HG02798 (cell line): ENCODE data around the gene EIF5B.

ENCODE experiments used
- ATAC-seq: cut with Tn5 transposase; IDR thresholded peaks from one replicate; pipeline ENCODE4 v1.9.1; 2021; ENCODE audit warnings: mild to moderate bottlenecking; ENCODE audit not compliant: unreplicated experiment, poor library complexity

The EIF5B gene

GRCh38 chr2:99404039-99404796, 67.0 kb downstream of the EIF5B start:
- ATAC-seq = no peak

- ATAC-seq = no peak
These were observed 67.8 kb downstream of the EIF5B start for GRCh38 chr2:99404797-99405669.

GRCh38 chr2:99406137-99406536, 68.9 kb downstream of the EIF5B start:
- ATAC-seq = no peak

GRCh38 chr2:99410276-99410675, 73.1 kb downstream of the EIF5B start:
- no peak for ATAC-seq

- ATAC-seq = no peak
These were observed 77.4 kb downstream of the EIF5B start for GRCh38 chr2:99414566-99414965.

GRCh38 chr2:99417396-99417795, 80.2 kb downstream of the EIF5B start:
- ATAC-seq = no peak

GRCh38 chr2:99420031-99420430, 82.8 kb downstream of the EIF5B start:
- no peak for ATAC-seq

GRCh38 chr2:99420751-99421299, 83.6 kb downstream of the EIF5B start:
- ATAC-seq = no peak

- no peak for ATAC-seq
These were observed 84.3 kb downstream of the EIF5B start for GRCh38 chr2:99421469-99421868.

GRCh38 chr2:99422599-99422998, 85.4 kb downstream of the EIF5B start:
- ATAC-seq = peak; percentile 67

- ATAC-seq = no peak
These were observed 87.2 kb downstream of the EIF5B start for GRCh38 chr2:99424371-99424770.

GRCh38 chr2:99425022-99425421, 87.8 kb downstream of the EIF5B start:
- no peak for ATAC-seq

- no peak for ATAC-seq
These were observed 93.6 kb downstream of the EIF5B start for GRCh38 chr2:99430614-99431291.

- no peak for ATAC-seq
These were observed 94.5 kb downstream of the EIF5B start for GRCh38 chr2:99431587-99432275.

- ATAC-seq = no peak
These were observed 96.2 kb downstream of the EIF5B start for GRCh38 chr2:99433340-99433739.

- ATAC-seq = no peak
These were observed 99.7 kb downstream of the EIF5B start for GRCh38 chr2:99436874-99437273.

GRCh38 chr2:99439971-99440505, 102.8 kb downstream of the EIF5B start:
- no peak for ATAC-seq

- ATAC-seq = no peak
These were observed 105.6 kb downstream of the EIF5B start for GRCh38 chr2:99442837-99443236.

GRCh38 chr2:99444222-99444621, 107.0 kb downstream of the EIF5B start:
- ATAC-seq = no peak

GRCh38 chr2:99445065-99445464, 107.9 kb downstream of the EIF5B start:
- ATAC-seq = no peak
